ENCODE measurements around the gene SRSF10. TPM values are rescaled to one million over a fixed set of nuclear protein-coding genes. Genes with fewer than 3 reads are reported as not detected.

The SRSF10 gene
- total and polyA plus RNA-seq, 2 experiments from 2014 or later, result 99.4 to 121 TPM

DNA sequence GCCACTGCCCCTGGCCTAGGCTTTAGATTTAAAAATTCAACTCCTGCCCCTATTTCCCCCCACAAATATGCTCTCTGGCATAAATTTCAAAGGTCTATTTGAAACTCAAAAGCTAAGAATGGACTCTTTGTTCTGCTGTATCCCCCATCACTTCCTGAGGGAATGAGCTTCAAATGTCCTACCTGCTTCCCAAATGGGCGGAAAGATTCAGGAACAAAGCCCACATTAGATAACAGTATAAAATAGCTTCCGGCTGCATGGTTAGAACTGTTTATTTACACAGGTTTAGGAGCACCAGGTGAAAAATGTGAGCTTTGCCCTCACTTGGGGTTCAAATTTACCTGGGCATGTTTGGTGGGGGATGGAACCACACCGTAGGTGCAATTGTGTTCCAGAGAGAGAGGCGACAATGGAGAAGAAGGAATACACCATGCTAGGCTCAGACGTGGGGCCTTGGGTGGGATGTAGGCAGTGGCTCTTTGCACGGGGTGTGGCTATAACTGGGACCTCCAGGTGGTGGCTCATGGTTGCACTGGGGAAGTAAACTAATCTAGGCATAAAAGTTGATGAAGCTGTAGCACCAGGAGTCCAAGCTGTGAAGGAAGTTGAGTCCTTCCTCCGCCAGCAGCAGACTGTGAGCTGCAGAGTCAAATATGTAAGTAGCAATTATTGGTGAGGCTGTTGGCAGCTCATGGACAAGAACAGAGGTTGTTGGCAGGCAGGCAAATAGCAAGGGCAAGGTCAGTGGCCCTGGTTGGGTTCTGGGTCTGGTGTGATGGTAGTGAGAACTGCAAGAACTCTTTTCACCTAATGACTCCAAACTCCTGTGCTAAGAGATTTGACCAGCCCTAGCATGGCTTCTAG is 41.5 kb upstream of the SRSF10 start:
- Histone ChIP-seq H3K9me2 (ENCODE audit: insufficient read depth) (no peaks in the 10 kb centered on the region), H3K9me3 (ENCODE audit: low read depth) (no peaks in the 10 kb centered on the region), H3F3A (ENCODE audit: insufficient read depth) (peaks cover 36% of the 10 kb centered on the region), H3K27ac (peak overlapping the region; percentile 83), H3K4me3 (no peak overlapping the region), H3K79me2 (ENCODE audit: insufficient read depth) (no peaks in the 10 kb centered on the region), H4K20me1 (ENCODE audit: insufficient read depth) (no peaks in the 10 kb centered on the region), H3K36me3 (ENCODE audit: low read depth) (no peaks in the 10 kb centered on the region), H3K4me1 (ENCODE audit: insufficient read depth) (peaks cover 57% of the 10 kb centered on the region), H3K9ac (peak overlapping the region; percentile 62), H3K4me2 (ENCODE audit: unreplicated experiment) (peak overlapping the region; percentile 38), H3K27me3 (replicated peaks; ENCODE audit: insufficient read depth) (no peaks in the 10 kb centered on the region), H2AFZ (no peak overlapping the region)
- WGBS, 2 experiments (ENCODE audit: low coverage in 1 of 2, low lambda C conversion rate in 2 of 2, missing lambda C conversion rate in 2 of 2), result 85 to 87% methylated on average over 7 of the region's 7 CpGs
- peak; percentile 39 for DNase-seq
- TF ChIP-seq EZH2phosphoT487 (IDR thresholded peaks at IDR 0.05; ENCODE audit: insufficient read depth, low read depth) (no peak), EZH2 (IDR thresholded peaks at IDR 0.05; ENCODE audit: insufficient read depth, poor library complexity, severe bottlenecking) (no peak)
- in situ Hi-C loops (cut with MboI), result no loop called here

DNA sequence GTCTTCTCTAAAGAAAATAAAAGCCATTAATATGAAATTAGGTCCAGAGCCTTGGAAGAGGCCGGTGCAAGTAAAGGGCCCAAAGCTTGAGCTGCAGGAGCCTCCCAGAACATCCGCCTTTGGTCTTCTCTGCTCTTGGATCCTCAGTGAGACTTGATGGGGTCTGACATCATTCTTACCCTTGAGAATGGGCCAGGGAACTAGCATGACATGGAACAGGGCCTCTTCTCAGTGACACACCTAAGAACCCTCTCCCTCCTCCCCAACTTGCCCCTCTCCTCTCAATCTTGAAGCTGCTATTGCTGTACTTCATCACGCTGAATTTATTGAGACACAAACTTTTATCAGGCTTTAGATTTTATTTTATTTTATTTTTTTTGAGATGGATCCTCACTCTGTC is 40.3 kb upstream of the SRSF10 start:
- Histone ChIP-seq H3K9me3 (ENCODE audit: low read depth) (no peaks in the 10 kb centered on the region), H3K79me2 (ENCODE audit: insufficient read depth) (no peaks in the 10 kb centered on the region), H3K4me2 (ENCODE audit: unreplicated experiment) (peak overlapping the region; percentile 58), H3K27ac (peak overlapping the region; percentile 98), H4K20me1 (ENCODE audit: insufficient read depth) (no peaks in the 10 kb centered on the region), H3K4me1 (ENCODE audit: insufficient read depth) (peaks cover 67% of the 10 kb centered on the region), H2AFZ (peak overlapping the region; percentile 48; the same call in 1 of the 2 replicates), H3K36me3 (ENCODE audit: low read depth) (no peaks in the 10 kb centered on the region), H3K27me3 (replicated peaks; ENCODE audit: insufficient read depth) (no peaks in the 10 kb centered on the region), H3K9ac (peak overlapping the region; percentile 85), H3K4me3 (no peak overlapping the region), H3K9me2 (ENCODE audit: insufficient read depth) (no peaks in the 10 kb centered on the region), H3F3A (ENCODE audit: insufficient read depth) (peaks cover 43% of the 10 kb centered on the region)
- DNase-seq, result peak; percentile 29
- WGBS, 2 experiments (ENCODE audit: low coverage in 1 of 2, low lambda C conversion rate in 2 of 2, missing lambda C conversion rate in 2 of 2), result 50 to 60% methylated on average over 3 of the region's 3 CpGs
- TF ChIP-seq EZH2 (IDR thresholded peaks at IDR 0.05; ENCODE audit: insufficient read depth, poor library complexity, severe bottlenecking), result no peak
- TF ChIP-seq EZH2phosphoT487 (IDR thresholded peaks at IDR 0.05; ENCODE audit: insufficient read depth, low read depth), result no peak
- in situ Hi-C loops (cut with MboI), result no loop called here

DNA sequence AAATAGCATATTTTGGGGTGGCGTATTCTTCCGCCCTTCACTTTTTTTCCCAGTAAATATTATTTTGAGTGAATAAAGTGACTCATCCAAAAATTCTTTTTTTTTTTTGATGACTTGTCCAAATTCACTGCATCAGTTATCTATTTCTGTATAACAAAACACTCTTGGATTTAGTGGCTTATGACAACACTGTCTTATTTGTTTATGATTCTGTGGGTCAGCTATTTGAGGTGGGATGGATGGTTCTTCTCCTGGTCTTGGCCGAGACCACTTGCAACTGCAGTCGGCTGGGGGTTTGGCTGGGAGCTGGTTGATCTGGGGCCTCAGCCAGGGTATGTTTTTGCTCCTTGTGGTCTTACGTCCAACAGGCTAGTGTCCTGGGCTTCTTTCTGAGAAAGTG is 39.9 kb upstream of the SRSF10 start:
- in situ Hi-C loops (cut with MboI), result no loop called here
- H3K9ac ChIP-seq, result peak overlapping the region; percentile 85
- H3K27me3 ChIP-seq (replicated peaks; ENCODE audit: insufficient read depth), result no peaks in the 10 kb centered on the region
- no peaks in the 10 kb centered on the region for H3K9me3 ChIP-seq (ENCODE audit: low read depth)
- peaks cover 43% of the 10 kb centered on the region for H3F3A ChIP-seq (ENCODE audit: insufficient read depth)
- peaks cover 67% of the 10 kb centered on the region for H3K4me1 ChIP-seq (ENCODE audit: insufficient read depth)
- no peaks in the 10 kb centered on the region for H4K20me1 ChIP-seq (ENCODE audit: insufficient read depth)
- H3K27ac ChIP-seq, result peak overlapping the region; percentile 98
- no peak overlapping the region for H3K4me3 ChIP-seq
- 26 to 28% methylated on average over 5 of the region's 5 CpGs for WGBS, 2 experiments (ENCODE audit: low coverage in 1 of 2, low lambda C conversion rate in 2 of 2, missing lambda C conversion rate in 2 of 2)
- H3K4me2 ChIP-seq (ENCODE audit: unreplicated experiment), result peak overlapping the region; percentile 71
- H2AFZ ChIP-seq, result peak overlapping the region; percentile 48; the same call in 1 of the 2 replicates
- no peaks in the 10 kb centered on the region for H3K79me2 ChIP-seq (ENCODE audit: insufficient read depth)
- no peaks in the 10 kb centered on the region for H3K9me2 ChIP-seq (ENCODE audit: insufficient read depth)
- TF ChIP-seq EZH2 (IDR thresholded peaks at IDR 0.05; ENCODE audit: insufficient read depth, poor library complexity, severe bottlenecking) (no peak), EZH2phosphoT487 (IDR thresholded peaks at IDR 0.05; ENCODE audit: insufficient read depth, low read depth) (no peak)
- no peaks in the 10 kb centered on the region for H3K36me3 ChIP-seq (ENCODE audit: low read depth)
- peak; percentile 68 for DNase-seq

- DNase-seq, result peak; percentile 100
- peak overlapping the region; percentile 85 for H3K9ac ChIP-seq
- in situ Hi-C loops (cut with MboI), result no loop called here
- H4K20me1 ChIP-seq (ENCODE audit: insufficient read depth), result no peaks in the 10 kb centered on the region
- no peaks in the 10 kb centered on the region for H3K9me3 ChIP-seq (ENCODE audit: low read depth)
- WGBS, 2 experiments (ENCODE audit: low coverage in 1 of 2, low lambda C conversion rate in 2 of 2, missing lambda C conversion rate in 2 of 2), result 19 to 20% methylated on average over 20 of the region's 20 CpGs
- H3K4me2 ChIP-seq (ENCODE audit: unreplicated experiment), result peak overlapping the region; percentile 72
- H3K4me3 ChIP-seq, result peak overlapping the region; percentile 56
- H3K4me1 ChIP-seq (ENCODE audit: insufficient read depth), result peaks cover 67% of the 10 kb centered on the region
- H3K79me2 ChIP-seq (ENCODE audit: insufficient read depth), result no peaks in the 10 kb centered on the region
- no peaks in the 10 kb centered on the region for H3K27me3 ChIP-seq (replicated peaks; ENCODE audit: insufficient read depth)
- peak overlapping the region; percentile 71 for H2AFZ ChIP-seq
- TF ChIP-seq EZH2phosphoT487 (IDR thresholded peaks at IDR 0.05; ENCODE audit: insufficient read depth, low read depth), result no peak
- no peak for TF ChIP-seq EZH2 (IDR thresholded peaks at IDR 0.05; ENCODE audit: insufficient read depth, poor library complexity, severe bottlenecking)
- peaks cover 43% of the 10 kb centered on the region for H3F3A ChIP-seq (ENCODE audit: insufficient read depth)
- H3K36me3 ChIP-seq (ENCODE audit: low read depth), result no peaks in the 10 kb centered on the region
- H3K9me2 ChIP-seq (ENCODE audit: insufficient read depth), result no peaks in the 10 kb centered on the region
- H3K27ac ChIP-seq, result peak overlapping the region; percentile 98
Observed at GRCh38 chr1:24018611-24019580, 38.8 kb upstream of the SRSF10 start.

Measured in GM23248 (cell line).